HEK293 (cell line): ENCODE results near the gene DHX57.

Source experiments
- CTCF ChIA-PET: fragments of 350-600 bp; formaldehyde crosslinking; extraction: SDS; loops from one replicate; lab custom pipeline; 2021; ENCODE audit warnings: antibody characterized with exemption; lab: Yijun Ruan, JAX
- POLR2A ChIA-PET: fragments of 300-600 bp; formaldehyde crosslinking; extraction: SDS; loops from one replicate; lab custom pipeline; 2020; ENCODE audit warnings: antibody characterized with exemption, inconsistent platforms; lab: Yijun Ruan, JAX
- H3K27ac ChIP-seq: fragments of 200-500 bp; sonication (Bioruptor generic); 2 replicates; pipeline ENCODE4 v1.5.1; 2014; ENCODE audit warnings: low read depth, low read length, control low read depth, inconsistent platforms; ENCODE audit errors: extremely low read depth
- H3K36me3 ChIP-seq, 2 experiments: fragments of 200-500 bp in 1 of 2; sonication (Bioruptor generic) in 1 of 2; 1 replicate in 1 of 2; 2 replicates in 1 of 2; pipeline ENCODE4 v1.5.1; 2014 to 2017; ENCODE audit warnings: inconsistent platforms in 2 of 2, low read length in 2 of 2; ENCODE audit not compliant: control insufficient read depth in 2 of 2, insufficient read depth in 1 of 2
- H3K4me1 ChIP-seq: fragments of 200-500 bp; sonication (Bioruptor generic); 2 replicates; pipeline ENCODE4 v1.5.1; 2014; ENCODE audit warnings: mild to moderate bottlenecking, low read length, inconsistent platforms; ENCODE audit not compliant: control insufficient read depth, insufficient read depth
- H3K4me3 ChIP-seq: 2 replicates; pipeline ENCODE4 v1.5.1; 2011; ENCODE audit warnings: low read depth, mild to moderate bottlenecking, control low read depth, low read length, moderate library complexity
- H3K9me3 ChIP-seq: fragments of 200-500 bp; sonication (Bioruptor generic); 2 replicates; pipeline ENCODE4 v1.5.1; 2014; ENCODE audit warnings: low read depth, low read length, inconsistent platforms; ENCODE audit not compliant: control insufficient read depth, insufficient read depth
- FEZF1 ChIP-seq: fragments of 450-650 bp; formaldehyde crosslinking; IDR thresholded peaks from 2 replicates; pipeline ENCODE4 v1.5.1; 2016; ENCODE audit warnings: missing biosample characterization, missing genetic modification characterization
- SP2 ChIP-seq: fragments of 450-650 bp; formaldehyde crosslinking; IDR thresholded peaks from 2 replicates; pipeline ENCODE4 v1.5.1; 2016; ENCODE audit warnings: missing biosample characterization, missing genetic modification characterization
- ZBTB6 ChIP-seq: fragments of 450-650 bp; formaldehyde crosslinking; IDR thresholded peaks from 2 replicates; pipeline ENCODE4 v1.5.1; 2017; ENCODE audit warnings: missing biosample characterization, missing genetic modification characterization
- ZFP3 ChIP-seq: fragments of 450-650 bp; formaldehyde crosslinking; IDR thresholded peaks from 2 replicates; pipeline ENCODE4 v1.5.1; 2016; ENCODE audit warnings: low read depth, missing biosample characterization, missing genetic modification characterization
- ZNF169 ChIP-seq: fragments of 450-650 bp; formaldehyde crosslinking; IDR thresholded peaks from 2 replicates; pipeline ENCODE4 v1.5.1; 2016; ENCODE audit warnings: missing biosample characterization, missing genetic modification characterization
- ZNF19 ChIP-seq: fragments of 450-650 bp; formaldehyde crosslinking; IDR thresholded peaks from 2 replicates; pipeline ENCODE4; 2016; ENCODE audit warnings: missing biosample characterization, missing genetic modification characterization, low read depth
- ZNF274 ChIP-seq, 2 experiments: fragments of 200-500 bp in 1 of 2; fragments of 450-650 bp in 1 of 2; sonication (Bioruptor generic) in 1 of 2; formaldehyde crosslinking in 1 of 2; IDR thresholded peaks; 2 replicates each; pipeline versions ENCODE4 v1.5.1 to v1.6.1; 2014 to 2016; ENCODE audit warnings: borderline replicate concordance in 1 of 2, inconsistent platforms in 1 of 2, low read length in 1 of 2, missing biosample characterization in 1 of 2, missing genetic modification characterization in 1 of 2
- ZNF280D ChIP-seq: fragments of 450-650 bp; formaldehyde crosslinking; IDR thresholded peaks from 2 replicates; pipeline ENCODE4 v1.5.1; 2016; ENCODE audit warnings: missing biosample characterization, missing genetic modification characterization
- ZNF324 ChIP-seq: fragments of 450-650 bp; formaldehyde crosslinking; IDR thresholded peaks from 2 replicates; pipeline ENCODE4 v1.5.1; 2016; ENCODE audit warnings: missing biosample characterization, missing genetic modification characterization
- ZNF335 ChIP-seq: fragments of 450-650 bp; formaldehyde crosslinking; conservative IDR thresholded peaks from 2 replicates; pipeline ENCODE4 v1.5.1; 2016; ENCODE audit warnings: missing biosample characterization, missing genetic modification characterization
- ZNF596 ChIP-seq: fragments of 450-650 bp; IDR thresholded peaks from 2 replicates; pipeline ENCODE4 v1.5.0; 2018; ENCODE audit warnings: missing biosample characterization, mild to moderate bottlenecking, missing genetic modification characterization, moderate library complexity
- ZNF692 ChIP-seq: fragments of 450-650 bp; formaldehyde crosslinking; IDR thresholded peaks from 2 replicates; pipeline ENCODE4 v1.5.1; 2016; ENCODE audit warnings: missing biosample characterization, missing genetic modification characterization
- ZNF830 ChIP-seq: fragments of 450-650 bp; IDR thresholded peaks from 2 replicates; pipeline ENCODE4 v1.5.0; 2018; ENCODE audit warnings: missing biosample characterization, missing genetic modification characterization, low read depth, mild to moderate bottlenecking, moderate library complexity
- ZSCAN5A ChIP-seq: fragments of 450-650 bp; formaldehyde crosslinking; IDR thresholded peaks from 2 replicates; pipeline ENCODE4 v1.5.1; 2016; ENCODE audit warnings: missing biosample characterization, missing genetic modification characterization
- TF ChIP-seq, protein P1 (sequence below): fragments of 450-650 bp; formaldehyde crosslinking; IDR thresholded peaks from 2 replicates; pipeline ENCODE4 v1.5.1; 2016; ENCODE audit warnings: missing biosample characterization, missing genetic modification characterization
- TF ChIP-seq, protein P2 (sequence below): fragments of 450-650 bp; formaldehyde crosslinking; IDR thresholded peaks from 2 replicates; pipeline ENCODE4 v1.5.1; 2017; ENCODE audit warnings: missing biosample characterization, missing genetic modification characterization

Gene DHX57

DNA sequence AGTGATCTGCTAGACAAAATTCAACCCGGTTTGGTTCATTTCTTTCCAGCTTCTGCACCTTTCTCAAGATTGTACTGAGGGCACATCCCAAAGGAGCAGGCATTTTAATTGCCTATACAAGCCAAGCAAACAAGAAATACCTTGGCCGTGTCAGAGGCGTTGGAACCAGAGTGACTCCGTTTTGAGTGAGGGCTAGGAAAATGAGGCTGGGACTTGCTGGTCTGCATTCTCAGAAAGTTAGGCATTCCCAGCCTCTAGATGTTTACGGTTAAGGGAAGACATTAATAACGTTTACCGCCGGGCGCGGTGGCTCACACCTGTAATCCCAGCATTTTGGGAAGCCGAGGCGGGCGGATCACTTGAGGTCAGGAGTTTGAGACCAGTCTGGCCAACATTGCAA, 99.2 kb downstream of the DHX57 start (continued):
- TF ChIP-seq ZNF280D (tag by site-specific recombination): no peak
- TF ChIP-seq ZNF596: no peak
- TF ChIP-seq, protein P1, sequence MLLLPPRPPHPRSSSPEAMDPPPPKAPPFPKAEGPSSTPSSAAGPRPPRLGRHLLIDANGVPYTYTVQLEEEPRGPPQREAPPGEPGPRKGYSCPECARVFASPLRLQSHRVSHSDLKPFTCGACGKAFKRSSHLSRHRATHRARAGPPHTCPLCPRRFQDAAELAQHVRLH (tag by site-specific recombination): no peak
- no peak for TF ChIP-seq ZNF335 (tag by site-specific recombination)
- TF ChIP-seq ZSCAN5A (tag by site-specific recombination): no peak
- TF ChIP-seq ZNF19 (tag by site-specific recombination): no peak
- TF ChIP-seq ZFP3 (tag by site-specific recombination): no peak
- TF ChIP-seq ZNF169 (tag by site-specific recombination): no peak
- TF ChIP-seq ZNF274 (IDR thresholded peaks at IDR 0.05; ENCODE audit: low read length): no peak
- TF ChIP-seq ZNF274 (tag by site-specific recombination; IDR thresholded peaks at IDR 0.05; ENCODE audit: borderline replicate concordance): no peak
- no peak for TF ChIP-seq SP2

GRCh38 chr2:38775921-38776225, 99.9 kb downstream of the DHX57 start:
- Histone ChIP-seq H3K4me1 (0 out of 2 replicates have a peak, but pooled peaks cover 3% of the 10 kb centered on the region), H3K9me3 (no peaks in the 10 kb centered on the region), H3K36me3 (peaks cover 10 to 13% of the 10 kb centered on the region in 2 experiments; a peak in 2 of 3 replicates), H3K4me3 (no peak overlapping the region), H3K27ac (no peak overlapping the region)
- POLR2A ChIA-PET: interaction anchor here (3.3 kb wide), 1 partner anchor 25 kb away, joined by 41 read pairs; the partner anchor contains the start of gene SRSF7
- no peak for TF ChIP-seq ZNF830 (tag by site-specific recombination)
- no peak for TF ChIP-seq ZNF324 (tag by site-specific recombination)
- TF ChIP-seq ZBTB6: peak; percentile 63; the same call in 1 of the 2 replicates
- TF ChIP-seq ZNF692 (tag by site-specific recombination): no peak
- TF ChIP-seq, protein P2, sequence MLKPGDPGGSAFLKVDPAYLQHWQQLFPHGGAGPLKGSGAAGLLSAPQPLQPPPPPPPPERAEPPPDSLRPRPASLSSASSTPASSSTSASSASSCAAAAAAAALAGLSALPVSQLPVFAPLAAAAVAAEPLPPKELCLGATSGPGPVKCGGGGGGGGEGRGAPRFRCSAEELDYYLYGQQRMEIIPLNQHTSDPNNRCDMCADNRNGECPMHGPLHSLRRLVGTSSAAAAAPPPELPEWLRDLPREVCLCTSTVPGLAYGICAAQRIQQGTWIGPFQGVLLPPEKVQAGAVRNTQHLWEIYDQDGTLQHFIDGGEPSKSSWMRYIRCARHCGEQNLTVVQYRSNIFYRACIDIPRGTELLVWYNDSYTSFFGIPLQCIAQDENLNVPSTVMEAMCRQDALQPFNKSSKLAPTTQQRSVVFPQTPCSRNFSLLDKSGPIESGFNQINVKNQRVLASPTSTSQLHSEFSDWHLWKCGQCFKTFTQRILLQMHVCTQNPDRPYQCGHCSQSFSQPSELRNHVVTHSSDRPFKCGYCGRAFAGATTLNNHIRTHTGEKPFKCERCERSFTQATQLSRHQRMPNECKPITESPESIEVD (tag by site-specific recombination): peak; percentile 78
- peak; percentile 48; the same call in 1 of the 2 replicates for TF ChIP-seq FEZF1 (tag by site-specific recombination)
- CTCF ChIA-PET: interaction anchor here (0.6 kb wide), 1 partner anchor 39 kb away, joined by 4 read pairs; no protein-coding TSS in a partner anchor
